Measurements from ENCODE around the gene RAMP3. TPM values are rescaled to one million over a fixed set of nuclear protein-coding genes. Genes with fewer than 3 reads are reported as not detected.
"Not testable (repeated sequence)": the region's sequence is repeated elsewhere in the genome, so short reads cannot be mapped to it uniquely, and the experiment has no call there.

RAMP3 gene, protein sequence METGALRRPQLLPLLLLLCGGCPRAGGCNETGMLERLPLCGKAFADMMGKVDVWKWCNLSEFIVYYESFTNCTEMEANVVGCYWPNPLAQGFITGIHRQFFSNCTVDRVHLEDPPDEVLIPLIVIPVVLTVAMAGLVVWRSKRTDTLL
- total RNA-seq: not detected in 2 replicates
- long read RNA-seq: 0 reads

DNA sequence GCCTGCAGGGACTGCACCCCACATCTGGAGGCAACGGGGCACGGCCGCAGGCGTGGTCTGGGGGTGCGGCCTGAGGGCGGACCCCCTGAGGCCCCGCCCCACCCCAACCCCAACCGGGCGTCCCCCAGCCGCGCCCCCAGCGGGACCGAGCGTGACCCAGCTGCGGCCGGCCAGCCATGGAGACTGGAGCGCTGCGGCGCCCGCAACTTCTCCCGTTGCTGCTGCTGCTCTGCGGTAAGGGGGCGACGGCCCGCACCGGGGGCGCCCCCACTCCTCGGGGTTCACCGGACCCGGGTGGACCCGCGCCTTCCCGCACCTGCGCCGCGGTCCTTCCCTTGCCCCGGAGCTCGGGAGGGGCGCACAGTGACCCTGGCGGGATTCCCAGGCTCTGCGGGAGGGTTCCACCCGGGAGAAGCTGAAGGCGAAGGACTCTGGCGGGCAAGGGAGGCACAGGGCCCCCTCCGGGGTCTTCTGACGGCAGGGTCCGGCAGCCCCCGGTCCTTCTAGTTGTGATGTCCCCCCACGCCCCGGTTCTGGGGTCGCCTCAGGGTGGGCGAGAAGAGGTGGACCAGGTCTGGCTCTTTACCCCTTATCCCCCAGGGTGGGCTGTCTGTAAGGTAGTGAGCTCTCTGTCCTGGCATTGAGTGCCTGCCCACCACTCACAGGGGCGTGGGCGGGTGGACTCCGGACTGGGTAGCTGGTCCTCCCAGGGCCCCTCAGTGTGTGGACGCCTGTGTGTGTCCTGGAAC lies at the start of gene RAMP3:
Gene RAMP3, plus strand, starts transcription at position 139 of the 749 bp plus-strand sequence. Its CDS starts 38 bp downstream, at position 177.
- H3K4me1 Mint-ChIP-seq (ENCODE audit: low read depth): no peaks in the 10 kb centered on the region
- DNase-seq (ENCODE audit: low spot score, unreplicated experiment): no peak
- TF ChIP-seq, protein P1, sequence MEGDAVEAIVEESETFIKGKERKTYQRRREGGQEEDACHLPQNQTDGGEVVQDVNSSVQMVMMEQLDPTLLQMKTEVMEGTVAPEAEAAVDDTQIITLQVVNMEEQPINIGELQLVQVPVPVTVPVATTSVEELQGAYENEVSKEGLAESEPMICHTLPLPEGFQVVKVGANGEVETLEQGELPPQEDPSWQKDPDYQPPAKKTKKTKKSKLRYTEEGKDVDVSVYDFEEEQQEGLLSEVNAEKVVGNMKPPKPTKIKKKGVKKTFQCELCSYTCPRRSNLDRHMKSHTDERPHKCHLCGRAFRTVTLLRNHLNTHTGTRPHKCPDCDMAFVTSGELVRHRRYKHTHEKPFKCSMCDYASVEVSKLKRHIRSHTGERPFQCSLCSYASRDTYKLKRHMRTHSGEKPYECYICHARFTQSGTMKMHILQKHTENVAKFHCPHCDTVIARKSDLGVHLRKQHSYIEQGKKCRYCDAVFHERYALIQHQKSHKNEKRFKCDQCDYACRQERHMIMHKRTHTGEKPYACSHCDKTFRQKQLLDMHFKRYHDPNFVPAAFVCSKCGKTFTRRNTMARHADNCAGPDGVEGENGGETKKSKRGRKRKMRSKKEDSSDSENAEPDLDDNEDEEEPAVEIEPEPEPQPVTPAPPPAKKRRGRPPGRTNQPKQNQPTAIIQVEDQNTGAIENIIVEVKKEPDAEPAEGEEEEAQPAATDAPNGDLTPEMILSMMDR (IDR thresholded peaks at IDR 0.05; ENCODE audit: unreplicated experiment): no peak
- H3K4me3 Mint-ChIP-seq (ENCODE audit: low read depth): peak within 1 kb of the TSS; percentile 23
- no peak within 1 kb of the TSS for H3K27ac Mint-ChIP-seq
- H3K36me3 Mint-ChIP-seq (ENCODE audit: insufficient read depth): no peaks in the 10 kb centered on the region
- no peaks in the 10 kb centered on the region for H3K9me3 Mint-ChIP-seq (ENCODE audit: low read depth)
- H3K27me3 Mint-ChIP-seq: peaks cover 60% of the 10 kb centered on the region

DNA sequence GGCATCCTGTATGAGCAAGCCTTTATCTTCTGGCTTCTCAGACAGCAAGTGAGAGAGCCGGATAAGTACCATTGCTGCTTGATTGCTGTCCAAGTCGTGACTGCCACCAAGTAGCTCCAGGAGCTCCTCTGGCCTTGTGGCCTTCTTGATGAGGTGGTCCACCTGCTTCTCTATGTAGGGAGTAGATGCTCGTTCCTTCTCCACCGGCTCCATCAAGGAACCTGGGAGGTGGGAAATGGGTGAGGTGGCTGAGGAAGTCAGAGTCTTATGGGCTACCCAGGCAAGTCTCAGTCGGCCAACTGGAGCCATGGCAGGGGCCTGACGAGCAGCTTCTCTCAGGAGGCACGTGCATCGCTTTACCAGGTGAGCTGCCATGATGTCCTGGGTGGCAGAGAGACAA lies 48.7 kb upstream of the RAMP3 start:
- TF ChIP-seq, protein P1 (IDR thresholded peaks at IDR 0.05; ENCODE audit: unreplicated experiment): no peak
- peaks cover 3% of the 10 kb centered on the region for H3K27me3 Mint-ChIP-seq

DNA sequence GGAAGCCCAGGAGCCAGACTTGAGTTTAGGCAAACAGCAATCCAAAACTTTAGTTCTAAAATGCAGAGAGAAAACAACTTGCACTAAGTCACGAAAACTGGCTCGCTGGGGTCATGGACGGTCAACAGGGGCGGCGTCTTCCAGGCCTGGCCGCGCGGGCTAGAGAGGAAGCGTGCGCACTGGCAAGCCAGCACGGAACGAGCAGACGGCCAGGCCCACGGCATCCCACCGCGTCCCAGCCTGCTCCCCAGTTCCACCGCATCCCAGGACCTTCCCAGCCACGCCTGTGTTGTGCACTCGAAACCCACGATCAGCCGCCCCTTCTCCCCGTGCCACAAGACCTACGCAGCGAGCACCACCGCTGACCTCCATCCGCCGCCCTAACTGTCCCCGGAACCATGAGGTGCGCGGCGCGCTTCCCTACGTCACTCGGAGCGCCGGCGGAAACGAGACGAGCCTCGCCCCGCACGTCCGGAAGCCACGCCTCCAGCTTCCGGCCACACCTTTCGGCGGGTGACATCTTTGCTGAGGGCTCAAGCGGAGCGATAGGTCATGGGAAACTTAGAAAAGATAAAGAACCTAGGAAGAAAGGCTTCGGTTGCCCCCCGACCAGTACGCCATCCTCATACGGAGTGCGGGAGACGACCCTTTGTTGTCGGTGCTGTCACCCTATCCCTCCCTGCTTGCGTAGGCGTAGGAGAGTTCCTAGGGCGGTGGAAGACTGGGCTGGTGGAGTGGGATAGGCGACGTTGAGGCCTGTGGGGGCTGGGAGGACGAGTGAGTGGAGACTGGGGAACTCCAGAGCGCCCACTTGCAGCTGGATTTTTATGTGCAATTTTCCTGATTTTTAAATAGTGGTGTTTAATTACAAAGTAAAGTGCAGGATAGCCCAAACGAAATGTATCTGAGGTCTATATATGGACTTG lies 46.0 kb upstream of the RAMP3 start, which contains the start of gene TBRG4:
Gene TBRG4, minus strand, starts transcription at position 400 of the 926 bp plus-strand sequence. CDS start 2,460 bp downstream, outside the sequence.
- peak; percentile 82 for DNase-seq (ENCODE audit: low spot score, unreplicated experiment)
- Mint-ChIP-seq H3K4me1 (ENCODE audit: low read depth) (peaks cover 11% of the 10 kb centered on the region), H3K27ac (peak within 1 kb of the TSS; percentile 99), H3K9me3 (ENCODE audit: low read depth) (no peaks in the 10 kb centered on the region), H3K27me3 (peaks cover 26% of the 10 kb centered on the region), H3K4me3 (ENCODE audit: low read depth) (peak within 1 kb of the TSS; percentile 93), H3K36me3 (ENCODE audit: insufficient read depth) (peaks cover 11% of the 10 kb centered on the region)
- TF ChIP-seq, protein P1 (IDR thresholded peaks at IDR 0.05; ENCODE audit: unreplicated experiment): peak; percentile 52

More for the DNA sequence above, 48.7 kb upstream of the RAMP3 start:
- Mint-ChIP-seq H3K9me3 (ENCODE audit: low read depth) (no peaks in the 10 kb centered on the region), H3K27ac (no peak overlapping the region), H3K4me3 (ENCODE audit: low read depth) (peak overlapping the region; percentile 26), H3K36me3 (ENCODE audit: insufficient read depth) (peaks cover 11% of the 10 kb centered on the region), H3K4me1 (ENCODE audit: low read depth) (peaks cover 11% of the 10 kb centered on the region)
- no peak for DNase-seq (ENCODE audit: low spot score, unreplicated experiment)

DNA sequence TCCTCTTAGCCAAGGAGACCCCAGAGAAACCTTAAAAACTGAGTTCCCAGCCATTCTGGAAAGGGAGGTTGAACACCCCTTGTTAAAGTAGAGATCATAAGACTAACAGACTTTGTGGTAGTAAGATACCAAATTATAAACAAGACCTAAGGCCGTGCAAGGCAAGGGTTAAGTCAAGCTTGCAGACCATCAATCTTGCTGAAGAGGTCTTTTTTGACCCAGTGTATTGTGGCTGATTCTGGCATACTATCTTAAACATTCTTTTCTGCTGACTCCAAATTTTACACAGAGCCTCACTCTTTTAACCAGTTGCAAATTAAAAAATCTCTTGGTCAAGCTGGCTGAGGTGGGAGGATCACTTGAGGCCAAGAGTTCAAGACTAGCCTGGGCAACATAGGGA lies 44.9 kb upstream of the RAMP3 start:
- H3K9me3 Mint-ChIP-seq (ENCODE audit: low read depth): no peaks in the 10 kb centered on the region
- DNase-seq (ENCODE audit: low spot score, unreplicated experiment): no peak
- TF ChIP-seq, protein P1 (IDR thresholded peaks at IDR 0.05; ENCODE audit: unreplicated experiment): no peak
- peaks cover 7% of the 10 kb centered on the region for H3K36me3 Mint-ChIP-seq (ENCODE audit: insufficient read depth)
- H3K27me3 Mint-ChIP-seq: peaks cover 37% of the 10 kb centered on the region
- peak overlapping the region; percentile 99 for H3K27ac Mint-ChIP-seq
- peaks cover 11% of the 10 kb centered on the region for H3K4me1 Mint-ChIP-seq (ENCODE audit: low read depth)
- H3K4me3 Mint-ChIP-seq (ENCODE audit: low read depth): peak overlapping the region; percentile 93

DNA sequence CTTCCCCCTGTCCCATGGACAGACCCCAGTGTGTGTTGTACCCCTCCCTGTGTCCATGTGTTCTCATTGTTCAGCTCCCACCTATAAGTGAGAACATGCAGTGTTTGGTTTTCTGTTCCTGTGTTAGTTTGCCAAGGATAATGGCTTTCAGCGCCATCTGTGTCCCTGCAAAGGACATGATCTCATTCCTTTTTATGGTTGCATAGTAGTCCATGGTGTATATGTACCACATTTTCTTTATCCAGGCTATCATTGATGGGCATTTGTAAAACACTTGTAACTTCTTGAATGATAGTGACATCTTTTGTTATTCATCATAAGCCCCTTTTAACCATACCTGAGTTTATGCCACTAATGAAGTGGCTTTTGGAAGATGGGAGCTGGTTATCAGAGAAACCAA lies 43.3 kb upstream of the RAMP3 start:
- not testable (repeated sequence) for DNase-seq (ENCODE audit: low spot score, unreplicated experiment); H3K36me3 Mint-ChIP-seq (ENCODE audit: insufficient read depth); H3K4me3 Mint-ChIP-seq (ENCODE audit: low read depth); H3K27ac Mint-ChIP-seq; H3K9me3 Mint-ChIP-seq (ENCODE audit: low read depth)
- H3K27me3 Mint-ChIP-seq: peaks cover 38% of the 10 kb centered on the region
- H3K4me1 Mint-ChIP-seq (ENCODE audit: low read depth): peaks cover 11% of the 10 kb centered on the region

Data from progenitor cell of endocrine pancreas (in vitro differentiated cells).